ENCODE results near the gene PLCD3. TPM values are rescaled to one million over a fixed set of nuclear protein-coding genes. Genes with fewer than 3 reads are reported as not detected.

Gene PLCD3
- polyA plus RNA-seq, 1 donor (not counting 4 experiments of a cell fraction or from before 2014, with no cell fraction given) = 53.3 TPM

DNA sequence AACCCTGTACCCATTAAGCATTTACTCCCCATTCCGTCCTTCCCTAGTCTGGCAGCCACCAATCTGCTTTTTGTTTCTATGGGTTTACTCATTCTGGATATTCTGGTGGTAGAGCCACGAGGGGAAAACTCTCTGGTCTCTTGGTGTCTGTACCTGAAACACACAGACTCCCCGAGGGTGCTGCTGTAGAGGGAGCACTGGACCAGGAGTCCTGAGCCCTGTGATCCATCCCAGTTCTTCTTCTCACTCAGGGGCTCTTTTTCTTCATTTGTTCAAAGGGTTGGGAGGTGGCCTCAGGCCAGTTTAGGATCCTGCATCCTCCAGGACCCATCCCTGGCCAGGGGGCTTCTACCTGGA lies 43.4 kb upstream of the PLCD3 start:
- Histone ChIP-seq H3K9ac (ENCODE audit: control insufficient read depth, extremely low read depth, insufficient read depth, low read length) (peak overlapping the region; percentile 40), H3K9me1 (ENCODE audit: control insufficient read depth, extremely low read depth, insufficient read depth, low read length) (no peaks in the 10 kb centered on the region), H3K4me2 (ENCODE audit: control insufficient read depth, extremely low read depth, insufficient read depth, low read depth, low read length) (peak overlapping the region; percentile 53), H3K4me1 (ENCODE audit: control insufficient read depth, extremely low read depth, insufficient read depth, low read length) (peaks cover 42% of the 10 kb centered on the region), H3K27me3 (ENCODE audit: control insufficient read depth, extremely low read depth, insufficient read depth, low read length) (no peaks in the 10 kb centered on the region), H3K36me3 (ENCODE audit: control insufficient read depth in 2 of 2, extremely low read depth in 1 of 2, insufficient read depth in 2 of 2, low read length in 2 of 2) (no peaks in the 10 kb centered on the region), H2AFZ (ENCODE audit: control insufficient read depth, low read length) (peak overlapping the region; percentile 67), H3K27ac (ENCODE audit: control insufficient read depth, insufficient read depth, low read length) (peak overlapping the region; percentile 60), H4K20me1 (ENCODE audit: control insufficient read depth, extremely low read depth, insufficient read depth, low read length) (no peaks in the 10 kb centered on the region), H3K79me2 (ENCODE audit: control insufficient read depth, insufficient read depth, low read length) (no peaks in the 10 kb centered on the region), H3K9me3 (ENCODE audit: control insufficient read depth, low read depth, low read length) (no peaks in the 10 kb centered on the region), H3K4me3 (ENCODE audit: control insufficient read depth in 2 of 3, extremely low read depth in 1 of 3, insufficient read depth in 2 of 3, low read depth in 1 of 3, low read length in 3 of 3) (no peak overlapping the region)
- dilution Hi-C loops (cut with MboI; ENCODE audit: extremely low pct_ligation_motif_present, low sequenced_read_pairs) = no loop called here
- DNase-seq (ENCODE audit: low read depth, low spot score) (no peak), FAIRE-seq (no peak)
- TF ChIP-seq EZH2 (IDR thresholded peaks at IDR 0.05; ENCODE audit: low read length) = no peak
- no peak for TF ChIP-seq CTCF (optimal IDR thresholded peaks at IDR 0.05 in 1 of 3, IDR thresholded peaks at IDR 0.05 in 1 of 3, conservative IDR thresholded peaks at IDR 0.05 in 1 of 3; ENCODE audit: extremely low read depth in 1 of 3, insufficient read depth in 2 of 3, low read length in 3 of 3)

DNA sequence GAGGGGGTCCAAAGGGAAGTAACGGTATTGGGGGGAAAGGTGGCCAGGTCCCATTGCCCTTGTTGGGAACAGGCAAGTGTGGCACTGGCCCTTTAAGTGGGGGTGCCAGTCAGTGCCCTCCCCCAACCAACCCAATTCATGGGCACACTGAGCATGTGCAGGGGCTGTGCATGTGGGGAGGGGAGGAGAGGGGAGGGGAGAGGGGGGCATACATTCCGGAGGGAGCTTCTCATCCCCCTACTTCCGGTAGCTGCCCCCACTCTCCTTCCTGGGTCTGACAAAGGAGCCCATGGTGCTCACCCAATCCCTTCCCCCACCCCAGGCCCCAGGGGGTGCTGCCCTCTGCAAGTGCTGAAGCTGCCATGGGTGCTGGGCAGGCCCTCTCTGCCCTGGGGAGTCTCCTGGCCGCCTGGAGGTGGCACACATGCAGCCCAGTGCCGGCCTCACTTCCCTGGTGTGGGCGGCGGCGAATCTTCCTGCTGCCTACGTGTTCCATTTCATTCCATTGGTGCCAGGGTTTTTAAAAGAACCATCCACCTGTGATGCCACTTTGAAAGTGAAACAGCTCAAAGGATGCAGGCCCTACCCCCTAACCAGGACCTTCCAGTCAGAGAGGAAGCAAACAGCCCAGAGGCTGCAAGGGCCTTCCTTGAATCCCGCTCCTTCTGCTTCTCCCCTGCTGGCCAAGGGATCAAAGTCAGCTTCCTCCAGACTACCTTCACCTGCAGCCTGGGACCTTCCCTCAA lies 40.4 kb upstream of the PLCD3 start:
- TF ChIP-seq CTCF (optimal IDR thresholded peaks at IDR 0.05 in 1 of 3, IDR thresholded peaks at IDR 0.05 in 1 of 3, conservative IDR thresholded peaks at IDR 0.05 in 1 of 3; ENCODE audit: extremely low read depth in 1 of 3, insufficient read depth in 2 of 3, low read length in 3 of 3) = peak in 2 of 3 experiments; percentile 26 to 39
- no peak for TF ChIP-seq EZH2 (IDR thresholded peaks at IDR 0.05; ENCODE audit: low read length)
- Histone ChIP-seq H3K79me2 (ENCODE audit: control insufficient read depth, insufficient read depth, low read length) (no peaks in the 10 kb centered on the region), H3K9me1 (ENCODE audit: control insufficient read depth, extremely low read depth, insufficient read depth, low read length) (no peaks in the 10 kb centered on the region), H3K4me3 (ENCODE audit: control insufficient read depth in 2 of 3, extremely low read depth in 1 of 3, insufficient read depth in 2 of 3, low read depth in 1 of 3, low read length in 3 of 3) (peak overlapping the region; percentile 41 to 92 (median 83)), H3K4me2 (ENCODE audit: control insufficient read depth, extremely low read depth, insufficient read depth, low read depth, low read length) (peak overlapping the region; percentile 99), H3K36me3 (ENCODE audit: control insufficient read depth in 2 of 2, extremely low read depth in 1 of 2, insufficient read depth in 2 of 2, low read length in 2 of 2) (no peaks in the 10 kb centered on the region), H3K27me3 (ENCODE audit: control insufficient read depth, extremely low read depth, insufficient read depth, low read length) (no peaks in the 10 kb centered on the region), H4K20me1 (ENCODE audit: control insufficient read depth, extremely low read depth, insufficient read depth, low read length) (no peaks in the 10 kb centered on the region), H2AFZ (ENCODE audit: control insufficient read depth, low read length) (peak overlapping the region; percentile 47), H3K27ac (ENCODE audit: control insufficient read depth, insufficient read depth, low read length) (peak overlapping the region; percentile 100), H3K4me1 (ENCODE audit: control insufficient read depth, extremely low read depth, insufficient read depth, low read length) (peaks cover 51% of the 10 kb centered on the region), H3K9ac (ENCODE audit: control insufficient read depth, extremely low read depth, insufficient read depth, low read length) (peak overlapping the region; percentile 99), H3K9me3 (ENCODE audit: control insufficient read depth, low read depth, low read length) (no peaks in the 10 kb centered on the region)
- peak; percentile 86 for FAIRE-seq
- DNase-seq (ENCODE audit: low read depth, low spot score) = peak; percentile 95
- dilution Hi-C loops (cut with MboI; ENCODE audit: extremely low pct_ligation_motif_present, low sequenced_read_pairs) = no loop called here
